ENCODE results near the gene GNGT1.

Gene GNGT1

DNA sequence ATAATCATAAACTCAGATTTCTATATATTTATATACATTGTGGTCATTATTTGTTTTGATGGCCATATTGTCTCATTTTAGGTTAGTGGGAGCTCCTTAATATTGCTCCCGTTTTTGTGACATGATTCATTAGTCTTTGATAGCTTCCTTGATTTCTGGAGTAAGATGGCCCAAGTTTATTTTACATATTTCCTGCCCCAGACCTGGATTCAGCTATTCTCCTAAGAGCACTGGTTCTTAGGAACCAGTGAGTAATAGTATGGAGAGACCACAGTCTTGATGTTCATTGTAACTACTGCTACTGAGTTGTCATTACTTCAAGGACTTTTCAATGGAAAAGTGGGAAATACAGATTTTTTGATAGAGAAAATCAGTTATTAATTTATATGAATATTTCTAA lies 21.8 kb upstream of the GNGT1 start:
- ChIA-PET POLR2A (no interaction called here), CTCF (no interaction called here)
- no peak overlapping the region for H3K4me3 ChIP-seq (ENCODE audit: low read depth, low read length)
- TF ChIP-seq, protein P1, sequence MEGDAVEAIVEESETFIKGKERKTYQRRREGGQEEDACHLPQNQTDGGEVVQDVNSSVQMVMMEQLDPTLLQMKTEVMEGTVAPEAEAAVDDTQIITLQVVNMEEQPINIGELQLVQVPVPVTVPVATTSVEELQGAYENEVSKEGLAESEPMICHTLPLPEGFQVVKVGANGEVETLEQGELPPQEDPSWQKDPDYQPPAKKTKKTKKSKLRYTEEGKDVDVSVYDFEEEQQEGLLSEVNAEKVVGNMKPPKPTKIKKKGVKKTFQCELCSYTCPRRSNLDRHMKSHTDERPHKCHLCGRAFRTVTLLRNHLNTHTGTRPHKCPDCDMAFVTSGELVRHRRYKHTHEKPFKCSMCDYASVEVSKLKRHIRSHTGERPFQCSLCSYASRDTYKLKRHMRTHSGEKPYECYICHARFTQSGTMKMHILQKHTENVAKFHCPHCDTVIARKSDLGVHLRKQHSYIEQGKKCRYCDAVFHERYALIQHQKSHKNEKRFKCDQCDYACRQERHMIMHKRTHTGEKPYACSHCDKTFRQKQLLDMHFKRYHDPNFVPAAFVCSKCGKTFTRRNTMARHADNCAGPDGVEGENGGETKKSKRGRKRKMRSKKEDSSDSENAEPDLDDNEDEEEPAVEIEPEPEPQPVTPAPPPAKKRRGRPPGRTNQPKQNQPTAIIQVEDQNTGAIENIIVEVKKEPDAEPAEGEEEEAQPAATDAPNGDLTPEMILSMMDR (IDR thresholded peaks at IDR 0.05; ENCODE audit: insufficient read depth, low read length, missing control alignments) = no peak
- no peak for DNase-seq (ENCODE audit: low read depth, low spot score)

DNA sequence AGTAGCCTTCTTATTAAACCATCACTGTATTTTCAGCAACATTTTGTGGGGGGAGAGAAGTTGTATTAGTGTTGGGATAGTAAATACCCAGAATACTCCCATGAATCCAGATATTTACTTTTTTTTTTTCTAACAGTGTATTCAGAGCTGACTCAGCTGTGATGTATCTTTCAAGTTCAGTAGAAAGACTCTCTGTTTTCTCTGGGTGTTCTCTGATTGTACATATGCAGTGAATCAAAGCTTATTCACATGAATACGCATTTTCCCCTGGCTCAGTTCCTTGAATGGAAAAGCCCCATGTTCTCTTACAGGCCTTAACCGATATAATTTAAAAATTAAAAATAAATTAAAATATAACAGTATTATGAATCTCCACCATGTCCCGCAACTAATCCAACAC lies 17.1 kb upstream of the GNGT1 start:
- TF ChIP-seq, protein P1 (IDR thresholded peaks at IDR 0.05; ENCODE audit: insufficient read depth, low read length, missing control alignments) = no peak
- ChIA-PET CTCF (interaction anchor here (1.1 to 6.6 kb wide), 5 partner anchors 13 to 286 kb away, joined by 3 to 73 read pairs (median 4); no protein-coding TSS in a partner anchor), POLR2A (interaction anchor here (0.9 kb wide), 1 partner anchor 171 kb away, joined by 3 read pairs; no protein-coding TSS in a partner anchor)
- no peak for DNase-seq (ENCODE audit: low read depth, low spot score)
- no peak overlapping the region for H3K4me3 ChIP-seq (ENCODE audit: low read depth, low read length)

DNA sequence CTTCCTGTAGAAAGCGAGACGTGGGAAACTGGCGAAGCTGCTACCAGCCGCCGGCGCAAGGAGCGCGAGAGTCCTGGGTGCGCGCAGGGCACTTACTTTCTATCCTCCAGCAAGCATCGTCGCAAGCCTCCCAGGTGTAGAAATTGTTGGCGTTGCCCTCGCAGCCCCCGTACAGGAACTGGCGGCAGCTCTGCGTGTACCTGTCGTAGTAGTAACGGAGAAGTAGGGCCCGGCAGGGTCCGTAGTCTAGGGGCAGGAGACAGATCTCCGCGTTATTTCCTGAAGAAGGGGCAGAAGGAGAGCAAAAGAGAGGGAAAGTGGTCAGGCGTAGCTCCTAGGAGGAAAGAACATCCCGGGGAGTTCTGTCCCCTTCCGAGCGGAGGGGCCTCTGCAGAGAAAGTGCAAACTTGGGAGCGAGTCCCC lies 16.3 kb upstream of the GNGT1 start:
- DNase-seq (ENCODE audit: low read depth, low spot score) = no peak
- CTCF ChIA-PET = interaction anchor here (0.8 to 6.6 kb wide), 9 partner anchors 12 to 333 kb away, joined by 3 to 73 read pairs (median 3); no protein-coding TSS in a partner anchor
- peak overlapping the region; percentile 70 for H3K4me3 ChIP-seq (ENCODE audit: low read depth, low read length)
- TF ChIP-seq, protein P1 (IDR thresholded peaks at IDR 0.05; ENCODE audit: insufficient read depth, low read length, missing control alignments) = no peak
- POLR2A ChIA-PET = interaction anchor here (0.9 kb wide), 1 partner anchor 171 kb away, joined by 3 read pairs; no protein-coding TSS in a partner anchor

DNA sequence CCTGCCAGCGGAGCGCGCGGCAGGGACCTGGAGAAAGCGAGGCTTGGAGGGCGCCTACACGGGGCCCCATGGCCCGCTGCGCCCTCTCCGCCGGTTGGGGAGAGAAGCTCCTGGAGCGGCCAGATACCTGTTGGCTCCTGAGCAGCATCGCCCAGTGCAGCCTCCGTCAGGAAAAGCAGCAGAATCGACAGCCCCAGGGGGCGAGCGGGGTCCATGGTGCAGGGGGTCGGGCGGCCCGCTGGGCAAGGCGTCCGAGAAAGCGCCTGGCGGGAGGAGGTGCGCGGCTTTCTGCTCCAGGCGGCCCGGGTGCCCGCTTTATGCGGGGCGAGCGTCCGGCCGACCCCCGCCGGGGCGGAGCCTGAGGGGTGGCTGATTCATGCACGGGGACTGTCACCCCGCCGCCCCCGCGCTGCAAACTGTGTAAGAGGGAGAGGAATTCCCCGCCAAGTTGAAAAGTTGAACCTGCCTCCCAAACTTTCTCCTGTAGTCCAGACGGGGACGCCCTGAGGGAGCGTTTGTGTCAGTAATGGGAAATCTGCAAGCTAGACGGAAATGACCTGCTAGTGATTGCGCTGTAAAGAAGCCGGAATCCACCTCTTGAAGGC lies 15.8 kb upstream of the GNGT1 start, which contains the start of gene TFPI2:
TSS of gene TFPI2 (minus strand) at position 290 of the 605 bp plus-strand sequence. CDS start at position 215, 75 bp downstream.
- ChIA-PET POLR2A (interaction anchor here (0.9 kb wide), 1 partner anchor 170 kb away, joined by 3 read pairs; no protein-coding TSS in a partner anchor), CTCF (interaction anchor here (0.6 to 6.6 kb wide), 9 partner anchors 12 to 332 kb away, joined by 3 to 73 read pairs (median 3); no protein-coding TSS in a partner anchor)
- no peak for DNase-seq (ENCODE audit: low read depth, low spot score)
- H3K4me3 ChIP-seq (ENCODE audit: low read depth, low read length) = peak within 1 kb of the TSS; percentile 70
- TF ChIP-seq, protein P1 (IDR thresholded peaks at IDR 0.05; ENCODE audit: insufficient read depth, low read length, missing control alignments) = no peak

DNA sequence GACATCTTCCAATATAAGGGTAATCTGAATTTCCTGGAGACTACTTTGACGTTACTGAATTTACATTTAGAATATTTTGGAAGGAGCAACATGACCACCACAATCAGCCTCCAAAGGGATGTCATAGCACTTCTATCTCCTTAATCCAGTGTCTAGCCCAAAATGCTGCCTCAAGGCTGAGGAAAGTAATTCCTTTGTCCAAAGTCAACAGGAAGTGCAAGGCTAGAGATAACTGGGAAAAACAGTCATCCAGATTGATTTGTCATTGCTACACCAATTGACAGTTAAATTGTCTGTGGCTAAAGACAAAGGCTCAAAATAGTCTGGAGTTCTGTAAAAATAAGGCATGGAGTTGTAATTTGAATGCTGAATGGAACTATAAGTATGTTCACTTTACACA lies 11.9 kb upstream of the GNGT1 start:
- POLR2A ChIA-PET = no interaction called here
- CTCF ChIA-PET = interaction anchor here (1.0 kb wide), 1 partner anchor 8 kb away, joined by 4 read pairs; no protein-coding TSS in a partner anchor
- no peak overlapping the region for H3K4me3 ChIP-seq (ENCODE audit: low read depth, low read length)
- TF ChIP-seq, protein P1 (IDR thresholded peaks at IDR 0.05; ENCODE audit: insufficient read depth, low read length, missing control alignments) = no peak
- DNase-seq (ENCODE audit: low read depth, low spot score) = no peak

DNA sequence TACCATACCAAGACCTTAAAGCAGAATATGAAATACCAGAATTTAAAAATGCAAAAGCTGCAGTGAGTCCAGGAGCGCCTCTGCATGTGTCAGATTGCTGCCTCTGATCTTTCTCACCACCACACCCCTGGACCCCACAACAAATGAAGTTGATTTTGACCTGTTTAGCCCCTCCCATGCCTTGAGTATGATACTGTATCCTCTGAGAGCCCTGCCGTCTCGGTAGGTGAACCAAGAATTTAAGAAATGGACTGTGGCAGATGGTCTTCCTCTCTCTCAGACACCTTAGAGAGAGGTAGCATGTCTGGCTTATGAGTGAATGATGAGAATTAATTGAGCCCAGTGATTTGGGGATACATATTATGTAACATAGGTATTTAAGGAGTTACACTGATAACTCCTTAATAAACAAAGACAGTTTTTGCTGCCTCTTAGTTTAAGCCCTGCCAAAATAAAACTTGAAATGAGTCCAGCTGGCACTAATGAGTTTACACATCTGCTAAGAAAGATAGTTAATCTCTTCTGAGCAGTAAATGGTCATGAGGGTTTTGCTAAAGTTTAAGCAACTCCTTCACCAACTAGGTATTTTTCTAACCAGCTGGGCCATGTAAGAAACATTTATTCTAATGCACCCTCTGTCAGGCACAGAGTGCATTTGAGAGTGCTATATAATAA lies 11.3 kb upstream of the GNGT1 start:
- no peak overlapping the region for H3K4me3 ChIP-seq (ENCODE audit: low read depth, low read length)
- no peak for DNase-seq (ENCODE audit: low read depth, low spot score)
- ChIA-PET CTCF (no interaction called here), POLR2A (no interaction called here)
- TF ChIP-seq, protein P1 (IDR thresholded peaks at IDR 0.05; ENCODE audit: insufficient read depth, low read length, missing control alignments) = no peak

Measured in AG04449 (cell line).